Activated gamma-delta T cell (primary cell): ENCODE measurements around the gene HOXC12.

ENCODE experiments used
- DNase-seq: peaks from one replicate; lab custom pipeline; 2025; lab: John Stamatoyannopoulos, UW

Gene HOXC12

GRCh38 chr12:53996240-53997203 is 41.8 kb downstream of the HOXC12 start:
- no peak for DNase-seq

DNA sequence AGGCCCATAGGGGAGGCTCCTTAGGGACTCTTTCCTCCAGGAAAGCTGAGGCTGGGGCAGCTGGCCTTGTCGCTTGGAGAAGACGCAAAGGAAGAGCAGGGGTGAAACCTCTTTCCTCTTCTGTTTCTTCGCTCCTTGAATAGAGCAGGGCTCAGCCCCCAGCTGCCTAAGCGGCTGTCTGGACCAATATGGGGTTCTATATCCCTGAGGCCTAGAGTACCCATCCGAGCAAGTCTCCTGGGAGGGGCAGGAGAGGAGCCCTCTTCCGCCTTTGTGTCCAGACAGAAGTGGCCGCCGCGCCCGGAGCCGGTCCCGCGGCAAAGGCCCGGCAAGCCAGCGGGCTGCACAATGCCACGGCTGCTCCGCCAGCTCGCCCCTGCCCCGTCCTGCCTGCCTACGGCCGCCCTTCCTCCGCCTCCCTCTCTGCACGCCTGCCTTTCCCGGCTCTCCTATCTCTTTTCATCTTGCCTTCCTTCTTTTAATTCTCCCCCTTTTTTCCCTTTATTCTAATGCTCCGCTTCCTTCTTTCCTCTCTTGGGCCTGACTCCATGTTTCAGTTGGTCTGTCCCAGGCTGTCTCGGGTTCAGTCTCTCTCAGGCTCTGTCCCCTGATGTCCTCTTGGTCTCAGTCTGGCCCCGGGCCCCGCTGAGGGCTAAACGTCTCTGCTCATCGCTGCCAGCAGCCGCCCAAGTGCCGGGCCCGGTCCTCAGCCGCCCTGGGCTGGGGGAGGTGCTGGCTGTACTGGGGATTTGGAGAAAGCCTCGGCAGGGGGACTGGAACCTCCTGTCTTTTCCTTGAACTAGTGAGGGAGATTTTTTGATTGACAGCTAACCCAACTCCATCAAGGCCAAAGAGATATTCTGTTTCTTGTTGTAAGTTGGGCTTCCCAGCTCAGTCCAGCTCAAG is 42.8 kb downstream of the HOXC12 start:
- DNase-seq = no peak

GRCh38 chr12:53998110-53998899 is 43.6 kb downstream of the HOXC12 start:
- DNase-seq = no peak

DNA sequence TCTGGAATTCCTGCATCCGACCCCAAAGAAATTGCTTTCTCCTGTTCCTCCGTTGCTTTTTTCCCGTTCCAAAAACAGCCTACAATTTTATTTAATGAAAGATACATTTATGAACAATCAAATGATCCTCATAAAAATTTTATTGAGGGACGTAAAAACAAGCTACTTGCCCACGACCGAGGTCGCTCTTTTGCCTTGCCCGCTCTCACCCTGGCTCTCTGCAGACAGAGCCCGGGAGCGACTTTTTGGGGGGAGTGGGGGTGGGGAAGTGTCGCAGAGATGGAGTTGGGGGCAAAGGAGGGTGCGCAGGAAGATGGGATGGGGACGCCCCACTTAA is 44.2 kb downstream of the HOXC12 start:
- DNase-seq = no peak

DNA sequence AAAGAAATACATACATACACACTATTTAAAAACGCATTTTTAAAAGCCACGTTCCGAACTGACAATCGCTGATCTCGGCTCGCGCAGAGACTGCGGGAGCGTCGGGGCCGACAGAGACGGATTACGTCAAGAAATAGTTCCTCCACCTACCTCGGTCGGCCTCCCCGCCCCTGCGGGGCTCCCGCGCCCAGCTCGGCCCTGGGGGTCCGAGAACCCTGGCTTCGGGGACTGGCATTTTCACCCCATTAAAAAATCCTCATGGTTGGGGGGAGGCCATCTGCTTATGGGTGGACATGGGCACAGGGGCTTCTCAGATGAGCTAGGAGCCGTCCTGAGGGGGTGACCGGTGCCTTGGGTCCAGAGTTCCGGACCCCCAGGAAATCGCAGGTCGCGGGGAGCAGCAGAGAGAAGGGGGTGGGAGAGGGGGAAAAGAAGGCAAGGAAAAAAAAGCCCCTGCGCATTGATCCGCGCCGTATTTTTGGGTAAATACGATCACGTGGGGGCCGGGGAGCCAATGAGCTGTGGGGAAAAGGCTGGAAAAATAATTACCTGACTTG is 44.9 kb downstream of the HOXC12 start:
- no peak for DNase-seq

- DNase-seq = no peak
These were observed 45.7 kb downstream of the HOXC12 start, which contains the start of gene HOXC9 for GRCh38 chr12:54000116-54001114. Gene HOXC9 (plus strand): TSS chr12:54000161. CDS start chr12:54000189, 28 bp downstream.

DNA sequence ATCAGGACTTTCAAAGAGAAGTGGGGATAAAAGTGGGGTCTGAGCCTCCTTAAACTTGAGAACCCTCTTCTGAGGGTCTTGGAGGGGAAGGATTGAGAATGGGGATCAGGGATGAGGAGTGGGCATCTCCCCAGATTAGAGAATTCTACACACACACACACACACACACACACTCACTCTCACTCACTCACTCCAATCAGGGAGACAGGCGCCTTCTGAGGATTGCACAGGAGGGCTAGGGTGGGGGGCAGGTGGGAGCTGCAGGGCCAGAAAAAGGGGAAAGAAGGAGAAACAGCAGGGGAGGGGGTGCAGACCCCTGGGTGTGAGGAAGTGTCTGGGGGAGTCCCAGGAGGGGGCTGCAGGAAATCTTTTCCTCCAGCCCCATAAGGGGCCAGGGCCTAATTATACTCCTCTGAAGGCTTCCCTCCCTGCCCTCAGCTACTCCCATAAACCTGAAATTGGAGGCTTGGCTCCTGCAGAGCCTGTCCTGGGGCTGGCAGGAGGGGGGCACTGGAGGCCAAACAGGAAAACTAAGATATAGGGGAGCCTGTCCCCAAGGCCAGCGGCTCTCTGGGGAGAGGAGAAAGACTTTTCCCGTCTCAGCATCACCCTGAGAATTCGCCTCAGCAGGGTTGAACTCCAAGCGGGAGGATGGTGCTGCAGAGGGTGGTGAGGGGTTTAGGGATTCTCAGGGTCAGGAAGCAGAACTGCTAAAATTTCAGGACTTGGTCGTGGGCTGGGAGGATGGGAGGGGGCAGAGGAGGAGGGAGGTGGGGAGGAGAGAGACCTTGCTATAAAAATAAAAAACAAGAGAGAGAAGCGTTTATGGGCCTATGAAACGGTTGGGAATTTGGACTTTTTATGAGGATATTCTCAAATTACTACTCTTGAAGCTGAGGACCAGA is 46.8 kb downstream of the HOXC12 start:
- no peak for DNase-seq

GRCh38 chr12:54002278-54002914 is 47.7 kb downstream of the HOXC12 start:
- DNase-seq = no peak

- no peak for DNase-seq
These were observed 48.2 kb downstream of the HOXC12 start for GRCh38 chr12:54002915-54003389.

DNA sequence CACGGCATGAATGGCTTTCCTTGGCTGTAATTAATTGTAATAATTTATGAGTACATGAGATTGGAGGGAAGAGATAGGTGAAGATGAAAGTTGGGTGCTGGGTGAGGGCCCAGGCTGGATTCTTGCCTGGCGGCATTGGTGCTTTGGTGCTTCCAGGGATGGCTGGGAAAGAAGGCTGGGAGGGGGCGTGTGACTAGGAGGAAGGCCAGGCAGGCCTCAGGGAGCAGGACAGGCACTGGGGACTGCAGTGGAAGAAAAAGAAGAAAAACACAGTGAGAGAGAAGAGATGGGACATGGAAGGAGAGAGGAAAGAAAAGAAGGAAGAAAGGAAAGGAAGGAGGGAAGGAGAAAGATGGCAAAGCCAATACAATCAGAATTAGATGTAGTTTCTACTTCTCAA is 48.9 kb downstream of the HOXC12 start:
- no peak for DNase-seq

GRCh38 chr12:54004063-54004840 is 49.5 kb downstream of the HOXC12 start:
- DNase-seq = no peak

GRCh38 chr12:54004841-54005530 is 50.3 kb downstream of the HOXC12 start:
- no peak for DNase-seq

GRCh38 chr12:54005531-54005852 is 50.8 kb downstream of the HOXC12 start:
- no peak for DNase-seq

- peak; percentile 40 for DNase-seq
These were observed 51.3 kb downstream of the HOXC12 start for GRCh38 chr12:54005853-54006558.

DNA sequence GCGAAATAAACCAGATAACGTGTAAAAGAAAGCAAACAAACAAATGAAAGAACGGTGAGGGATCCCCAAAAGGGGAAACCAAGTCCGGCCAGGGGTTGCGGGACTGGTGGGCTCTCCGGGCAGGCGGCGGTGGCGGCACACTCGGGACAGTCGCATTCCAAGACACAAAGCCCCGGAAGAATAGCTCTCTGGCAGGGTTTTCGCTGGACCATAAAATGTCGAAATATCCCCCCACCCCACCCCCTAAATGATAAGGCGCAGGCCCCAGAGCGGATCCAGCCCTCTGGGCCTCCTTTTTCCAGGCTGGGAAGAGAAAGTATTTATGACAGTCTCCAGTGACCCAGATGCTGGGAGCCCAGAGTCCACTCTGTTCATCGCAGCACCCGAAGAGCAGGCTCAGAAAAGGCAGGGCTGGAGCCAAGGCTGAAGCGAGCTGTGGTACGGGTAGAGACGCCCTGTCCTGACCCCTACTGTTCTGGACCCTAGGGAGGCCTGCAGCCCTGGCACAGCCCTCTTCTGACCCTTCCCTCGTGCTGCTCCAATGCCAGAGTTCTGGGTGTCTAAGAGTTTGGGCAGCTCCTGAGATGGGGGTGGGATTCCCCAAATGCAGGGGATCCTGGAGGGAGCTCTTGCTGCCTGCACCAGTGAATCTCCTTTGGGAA is 52.0 kb downstream of the HOXC12 start:
- DNase-seq = no peak
